GM23338 (cell line): Measurements from ENCODE around the gene SETMAR. TPM values are rescaled to one million over a fixed set of nuclear protein-coding genes. Genes with fewer than 3 reads are reported as not detected.
A peak's percentile ranks its signal among the peaks of the same experiment; 100 is the strongest.
"Not testable (repeated sequence)": the region's sequence is repeated elsewhere in the genome, so short reads cannot be mapped to it uniquely, and the experiment has no call there.

Experiments
- ATAC-seq: fragments of 200-7000 bp; cut with Tn5 transposase; 3 replicates; pipeline ENCODE4 v1.9.1; 2020
- DNase-seq: peaks from one replicate; pipeline ENCODE4 v3.0.0-alpha.2; 2015; ENCODE audit warnings: low spot score
- H2AFZ ChIP-seq: fragments of 200-600 bp; sonication (generic); 2 replicates; pipeline ENCODE4 v1.8.0; 2016; ENCODE audit warnings: antibody characterized with exemption, mild to moderate bottlenecking, moderate library complexity
- H3F3A ChIP-seq: fragments of 200-600 bp; sonication (generic); replicated peaks from 2 replicates; pipeline ENCODE4 v1.8.0; 2017; ENCODE audit warnings: antibody characterized with exemption, mixed run types, low read depth
- H3K27ac ChIP-seq: fragments of 200-600 bp; sonication (generic); 2 replicates; pipeline ENCODE4 v1.6.1; 2016; ENCODE audit warnings: low read depth
- H3K27me3 ChIP-seq: fragments of 200-600 bp; sonication (generic); 2 replicates; pipeline ENCODE4 v1.8.0; 2016; ENCODE audit warnings: mild to moderate bottlenecking, mixed run types, moderate library complexity; ENCODE audit not compliant: insufficient read depth
- H3K36me3 ChIP-seq: fragments of 200-600 bp; sonication (generic); 2 replicates; pipeline ENCODE4 v1.8.0; 2016; ENCODE audit warnings: mild to moderate bottlenecking; ENCODE audit not compliant: insufficient read depth
- H3K4me1 ChIP-seq: fragments of 200-600 bp; sonication (generic); 2 replicates; pipeline ENCODE4 v1.8.0; 2016; ENCODE audit warnings: mild to moderate bottlenecking, moderate library complexity; ENCODE audit not compliant: insufficient read depth
- H3K4me2 ChIP-seq: fragments of 200-600 bp; sonication (generic); 2 replicates; pipeline ENCODE4 v1.7.1; 2017; ENCODE audit warnings: mixed run types
- H3K4me3 ChIP-seq: fragments of 200-600 bp; sonication (generic); 2 replicates; pipeline ENCODE4 v1.6.1; 2016; ENCODE audit warnings: mixed run types
- H3K79me2 ChIP-seq: fragments of 200-600 bp; sonication (generic); replicated peaks from 2 replicates; pipeline ENCODE4 v1.8.0; 2017; ENCODE audit warnings: mild to moderate bottlenecking; ENCODE audit not compliant: insufficient read depth
- H3K9me2 ChIP-seq: fragments of 200-600 bp; sonication (generic); 2 replicates; pipeline ENCODE4 v1.8.0; 2017; ENCODE audit not compliant: insufficient read depth
- H4K20me1 ChIP-seq: fragments of 200-600 bp; sonication (generic); replicated peaks from 2 replicates; pipeline ENCODE4 v1.8.0; 2017; ENCODE audit warnings: mild to moderate bottlenecking; ENCODE audit not compliant: insufficient read depth
- H3K27ac Mint-ChIP-seq: 2 replicates; pipeline ENCODE4 v1.8.0; 2020; ENCODE audit warnings: inconsistent platforms, mild to moderate bottlenecking, moderate library complexity, mixed read lengths
- H3K27me3 Mint-ChIP-seq: 3 replicates; pipeline ENCODE4 v1.8.0; 2022; ENCODE audit warnings: low read depth, mild to moderate bottlenecking, moderate library complexity, mixed read lengths, inconsistent platforms; ENCODE audit not compliant: insufficient read depth, poor library complexity
- H3K36me3 Mint-ChIP-seq: 3 replicates; pipeline ENCODE4 v1.8.0; 2021; ENCODE audit warnings: low read depth, mild to moderate bottlenecking, inconsistent platforms, moderate library complexity, mixed read lengths
- H3K4me1 Mint-ChIP-seq: 3 replicates; pipeline ENCODE4 v1.8.0; 2020; ENCODE audit warnings: mild to moderate bottlenecking, inconsistent platforms, mixed read lengths
- H3K4me3 Mint-ChIP-seq: 3 replicates; pipeline ENCODE4 v1.8.0; 2021; ENCODE audit warnings: moderate library complexity, mild to moderate bottlenecking, inconsistent platforms, mixed read lengths
- H3K9me3 Mint-ChIP-seq: 3 replicates; pipeline ENCODE4 v1.8.0; 2020; ENCODE audit warnings: moderate library complexity, mild to moderate bottlenecking, inconsistent platforms, mixed read lengths
- EZH2 ChIP-seq: fragments of 200-600 bp; sonication (generic); IDR thresholded peaks from one replicate; pipeline ENCODE4 v1.8.0; 2017; ENCODE audit warnings: antibody characterized with exemption, mild to moderate bottlenecking, low read depth; ENCODE audit not compliant: unreplicated experiment
- NANOG ChIP-seq: IDR thresholded peaks from 2 replicates; pipeline ENCODE4 v1.6.1; 2016; ENCODE audit warnings: antibody characterized with exemption, borderline replicate concordance
- POLR2AphosphoS5 ChIP-seq: IDR thresholded peaks from 2 replicates; pipeline ENCODE4 v1.6.1; 2016; ENCODE audit warnings: antibody characterized with exemption, low read depth
- ZNF331 ChIP-seq: fragments of 250-450 bp; sonication (Bioruptor Pico); IDR thresholded peaks from 2 replicates; pipeline ENCODE4 v1.5.0; 2020; ENCODE audit warnings: low read depth, mild to moderate bottlenecking, moderate library complexity
- polyA plus RNA-seq: library from polyadenylated mRNA; unstranded; fragments of >200 nt; fragmentation: Nextera tagmentation; extraction: Ambion mirVana; gene quantifications from 2 replicates; pipeline ENCODE4 v1.2.1, GENCODE V29; 2016
- total RNA-seq: library from RNA; depleted of rRNA; stranded (reverse); fragments of >200 nt; shearing (Covaris generic); gene quantifications from 2 replicates; pipeline ENCODE4 v1.2.3, GENCODE V29; 2014
- TF ChIP-seq, protein P1 (sequence below), 2 experiments: fragments of 200-600 bp in 1 of 2; sonication (generic) in 1 of 2; conservative IDR thresholded peaks; 2 replicates each; pipeline versions ENCODE4 v1.5.1 to v1.6.1; 2016 to 2017; ENCODE audit warnings: antibody characterized with exemption in 2 of 2, low read depth in 2 of 2, mild to moderate bottlenecking in 2 of 2, moderate library complexity in 1 of 2

The SETMAR gene
- total and polyA plus RNA-seq, 2 experiments from 2014 or later, result 11.2 to 19.8 TPM

DNA sequence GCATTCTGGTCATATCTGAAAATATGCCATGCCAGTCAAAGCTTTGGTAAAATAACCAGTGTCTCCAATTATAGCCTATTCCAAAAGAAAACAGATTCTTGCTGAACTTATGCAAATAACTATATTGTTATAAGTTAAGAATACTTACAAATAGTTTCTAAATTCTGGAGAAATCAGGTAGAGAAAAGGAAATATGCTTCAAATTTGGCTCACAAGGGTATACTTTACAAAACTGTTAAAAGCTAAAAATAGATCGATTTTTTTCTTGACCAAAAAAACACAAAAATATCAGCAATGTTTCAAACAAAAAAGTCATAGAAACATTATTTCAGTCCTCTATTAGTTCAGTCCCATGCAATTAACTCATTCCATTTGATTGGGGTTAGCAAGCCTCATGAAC, 23.7 kb downstream of the SETMAR start:
- Mint-ChIP-seq H3K4me3 (no peak overlapping the region), H3K27ac (no peak overlapping the region), H3K9me3 (peaks cover 48% of the 10 kb centered on the region), H3K27me3 (no peaks in the 10 kb centered on the region), H3K36me3 (peaks cover 37% of the 10 kb centered on the region), H3K4me1 (peaks cover 4% of the 10 kb centered on the region)
- Histone ChIP-seq H3K4me1 (peaks cover 13% of the 10 kb centered on the region; the same call in 1 of the 2 replicates), H3F3A (no peaks in the 10 kb centered on the region), H3K9me2 (no peaks in the 10 kb centered on the region), H3K79me2 (no peaks in the 10 kb centered on the region), H3K27ac (no peak overlapping the region), H3K27me3 (no peaks in the 10 kb centered on the region), H3K36me3 (peaks cover 7% of the 10 kb centered on the region; the same call in 1 of the 2 replicates), H4K20me1 (no peaks in the 10 kb centered on the region), H3K4me3 (no peak overlapping the region), H3K4me2 (no peak overlapping the region), H2AFZ (no peak overlapping the region)
- TF ChIP-seq POLR2AphosphoS5, result no peak
- no peak for TF ChIP-seq EZH2
- TF ChIP-seq, protein P1, sequence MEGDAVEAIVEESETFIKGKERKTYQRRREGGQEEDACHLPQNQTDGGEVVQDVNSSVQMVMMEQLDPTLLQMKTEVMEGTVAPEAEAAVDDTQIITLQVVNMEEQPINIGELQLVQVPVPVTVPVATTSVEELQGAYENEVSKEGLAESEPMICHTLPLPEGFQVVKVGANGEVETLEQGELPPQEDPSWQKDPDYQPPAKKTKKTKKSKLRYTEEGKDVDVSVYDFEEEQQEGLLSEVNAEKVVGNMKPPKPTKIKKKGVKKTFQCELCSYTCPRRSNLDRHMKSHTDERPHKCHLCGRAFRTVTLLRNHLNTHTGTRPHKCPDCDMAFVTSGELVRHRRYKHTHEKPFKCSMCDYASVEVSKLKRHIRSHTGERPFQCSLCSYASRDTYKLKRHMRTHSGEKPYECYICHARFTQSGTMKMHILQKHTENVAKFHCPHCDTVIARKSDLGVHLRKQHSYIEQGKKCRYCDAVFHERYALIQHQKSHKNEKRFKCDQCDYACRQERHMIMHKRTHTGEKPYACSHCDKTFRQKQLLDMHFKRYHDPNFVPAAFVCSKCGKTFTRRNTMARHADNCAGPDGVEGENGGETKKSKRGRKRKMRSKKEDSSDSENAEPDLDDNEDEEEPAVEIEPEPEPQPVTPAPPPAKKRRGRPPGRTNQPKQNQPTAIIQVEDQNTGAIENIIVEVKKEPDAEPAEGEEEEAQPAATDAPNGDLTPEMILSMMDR (conservative IDR thresholded peaks at IDR 0.05; ENCODE audit: low read depth in 2 of 2), result no peak
- ATAC-seq (no peak), DNase-seq (no peak)

DNA sequence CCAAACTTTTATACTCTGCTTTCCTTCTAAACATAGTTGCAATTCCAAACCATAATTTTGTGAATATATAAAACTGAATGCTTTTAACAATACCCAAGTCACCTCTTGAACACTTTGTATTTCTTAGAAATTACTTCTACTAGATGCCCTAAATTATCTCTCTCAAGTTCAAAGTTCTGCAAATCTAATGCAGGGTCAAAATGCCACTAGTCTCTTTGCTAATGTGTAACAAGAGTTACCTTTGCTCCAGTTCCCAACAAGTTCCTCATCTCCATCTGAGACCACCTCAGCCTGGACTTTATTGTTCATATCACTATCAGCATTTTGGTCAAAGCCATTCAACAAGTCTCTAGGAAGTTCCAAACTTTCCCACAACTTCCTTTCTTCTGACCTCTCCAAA, 26.6 kb downstream of the SETMAR start:
- H3K4me3 ChIP-seq, DNase-seq, H3K9me2 ChIP-seq, H3K27me3 Mint-ChIP-seq, H3K79me2 ChIP-seq, H3K36me3 ChIP-seq, H3K4me3 Mint-ChIP-seq, H3F3A ChIP-seq, H3K27me3 ChIP-seq, H3K4me2 ChIP-seq, H4K20me1 ChIP-seq, H2AFZ ChIP-seq, ATAC-seq, H3K27ac ChIP-seq, H3K27ac Mint-ChIP-seq: not testable (repeated sequence)
- peaks cover 11% of the 10 kb centered on the region for H3K4me1 Mint-ChIP-seq
- peaks cover 19% of the 10 kb centered on the region for H3K4me1 ChIP-seq
- H3K9me3 Mint-ChIP-seq, result peaks cover 48% of the 10 kb centered on the region
- H3K36me3 Mint-ChIP-seq, result peaks cover 37% of the 10 kb centered on the region

DNA sequence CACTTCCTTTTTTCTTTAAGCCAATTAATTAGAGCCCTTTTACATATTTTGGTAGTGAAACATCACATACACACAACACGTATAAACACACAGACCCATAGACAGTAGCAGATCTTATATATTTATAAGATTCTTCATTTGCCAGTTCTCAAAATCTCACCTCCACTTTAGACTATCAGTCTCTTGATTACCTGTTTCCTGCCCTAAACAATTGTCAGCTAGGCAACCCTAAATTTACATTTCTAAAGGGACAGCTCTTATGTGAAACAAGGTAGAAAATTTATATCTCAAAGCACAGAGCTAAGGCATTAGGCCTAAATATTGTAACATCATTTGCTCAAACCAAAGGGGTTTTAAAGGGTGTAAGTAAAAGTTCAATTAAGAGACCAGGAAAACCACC, 28.9 kb downstream of the SETMAR start:
- no peak overlapping the region for H3K4me3 Mint-ChIP-seq

More for the DNA sequence above, 28.9 kb downstream of the SETMAR start:
- H3K79me2 ChIP-seq, result no peaks in the 10 kb centered on the region
- no peak overlapping the region for H3K27ac ChIP-seq
- peaks cover 31% of the 10 kb centered on the region for H3K36me3 Mint-ChIP-seq
- no peak overlapping the region for H2AFZ ChIP-seq
- DNase-seq (peak; percentile 48), ATAC-seq (peak; percentile 27; the same call in 2 of the 3 replicates)
- H3K27me3 Mint-ChIP-seq, result peaks cover 3% of the 10 kb centered on the region
- H3K9me2 ChIP-seq, result no peaks in the 10 kb centered on the region
- H3K27me3 ChIP-seq, result no peaks in the 10 kb centered on the region
- H3K4me2 ChIP-seq, result peak overlapping the region; percentile 30
- TF ChIP-seq NANOG, result peak; percentile 54; the same call in 1 of the 2 replicates
- TF ChIP-seq ZNF331 (CRISPR knock-in tag), result no peak
- H4K20me1 ChIP-seq, result no peaks in the 10 kb centered on the region
- 0 out of 2 replicates have a peak overlapping the region, but pooled peaks have one; percentile 6 for H3K4me3 ChIP-seq
- peaks cover 28% of the 10 kb centered on the region for H3K4me1 Mint-ChIP-seq
- no peaks in the 10 kb centered on the region for H3F3A ChIP-seq
- peaks cover 32% of the 10 kb centered on the region for H3K9me3 Mint-ChIP-seq
- H3K36me3 ChIP-seq, result peaks cover 2% of the 10 kb centered on the region; the same call in 1 of the 2 replicates
- peak overlapping the region; percentile 83; the same call in 1 of the 2 replicates for H3K27ac Mint-ChIP-seq
- H3K4me1 ChIP-seq, result peaks cover 23% of the 10 kb centered on the region
